Fibroblast of the aortic adventitia (primary cell): ENCODE data around the gene DPM1. TPM values are rescaled to one million over a fixed set of nuclear protein-coding genes. Genes with fewer than 3 reads are reported as not detected.

Experiments
- DNase-seq: peaks from one replicate; pipeline ENCODE4 v3.0.0-alpha.2; 2010; ENCODE audit warnings: low read depth
- H3K4me3 ChIP-seq: 2 replicates; pipeline ENCODE4 v1.5.1; 2011; ENCODE audit warnings: low read depth, mild to moderate bottlenecking, control low read depth, low read length, moderate library complexity
- total RNA-seq: library from RNA; depleted of rRNA; stranded (reverse); fragments of >200 nt; gene quantifications from 2 replicates; pipeline ENCODE4 v1.2.3, GENCODE V29; 2012; ENCODE audit warnings: low replicate concordance
- TF ChIP-seq, protein P1 (sequence below): IDR thresholded peaks from 2 replicates; pipeline ENCODE4 v1.5.1; 2011; ENCODE audit warnings: mild to moderate bottlenecking, low read length, control low read depth, inconsistent platforms; ENCODE audit not compliant: insufficient read depth

DPM1 gene
- total RNA-seq, 1 donor = 70.8 TPM

DNA sequence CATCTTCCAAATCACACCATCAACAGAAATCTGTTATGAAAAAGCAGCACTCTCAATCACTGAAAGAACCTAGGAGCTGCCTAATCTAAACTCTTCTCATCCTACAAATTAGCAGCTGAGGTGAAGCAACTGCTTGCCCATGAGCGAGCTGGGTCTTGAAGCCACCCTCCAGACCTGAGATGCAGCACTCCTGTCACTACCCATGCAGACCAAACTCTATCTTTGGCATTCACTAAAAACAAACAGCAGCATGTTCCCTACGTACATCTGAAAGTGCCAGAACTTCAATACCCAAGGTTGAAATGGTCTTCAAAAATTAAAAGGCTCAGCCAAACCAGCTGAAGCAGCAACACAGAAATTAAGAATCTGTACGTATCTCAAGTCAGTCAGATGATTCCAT is 41.4 kb downstream of the DPM1 start:
- no peak for DNase-seq
- TF ChIP-seq, protein P1, sequence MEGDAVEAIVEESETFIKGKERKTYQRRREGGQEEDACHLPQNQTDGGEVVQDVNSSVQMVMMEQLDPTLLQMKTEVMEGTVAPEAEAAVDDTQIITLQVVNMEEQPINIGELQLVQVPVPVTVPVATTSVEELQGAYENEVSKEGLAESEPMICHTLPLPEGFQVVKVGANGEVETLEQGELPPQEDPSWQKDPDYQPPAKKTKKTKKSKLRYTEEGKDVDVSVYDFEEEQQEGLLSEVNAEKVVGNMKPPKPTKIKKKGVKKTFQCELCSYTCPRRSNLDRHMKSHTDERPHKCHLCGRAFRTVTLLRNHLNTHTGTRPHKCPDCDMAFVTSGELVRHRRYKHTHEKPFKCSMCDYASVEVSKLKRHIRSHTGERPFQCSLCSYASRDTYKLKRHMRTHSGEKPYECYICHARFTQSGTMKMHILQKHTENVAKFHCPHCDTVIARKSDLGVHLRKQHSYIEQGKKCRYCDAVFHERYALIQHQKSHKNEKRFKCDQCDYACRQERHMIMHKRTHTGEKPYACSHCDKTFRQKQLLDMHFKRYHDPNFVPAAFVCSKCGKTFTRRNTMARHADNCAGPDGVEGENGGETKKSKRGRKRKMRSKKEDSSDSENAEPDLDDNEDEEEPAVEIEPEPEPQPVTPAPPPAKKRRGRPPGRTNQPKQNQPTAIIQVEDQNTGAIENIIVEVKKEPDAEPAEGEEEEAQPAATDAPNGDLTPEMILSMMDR = no peak
- H3K4me3 ChIP-seq = no peak overlapping the region

- peak; percentile 44 for DNase-seq
- no peak overlapping the region for H3K4me3 ChIP-seq
- TF ChIP-seq, protein P1 = no peak
These were observed 42.1 kb downstream of the DPM1 start for GRCh38 chr20:50916257-50916656.

- peak; percentile 54 for DNase-seq
- TF ChIP-seq, protein P1 = no peak
- no peak overlapping the region for H3K4me3 ChIP-seq
These were observed 42.9 kb downstream of the DPM1 start for GRCh38 chr20:50915424-50915823.

GRCh38 chr20:50913690-50914375 is 44.5 kb downstream of the DPM1 start:
- TF ChIP-seq, protein P1 = no peak
- no peak overlapping the region for H3K4me3 ChIP-seq
- DNase-seq = peak; percentile 80

GRCh38 chr20:50911716-50912115 is 46.6 kb downstream of the DPM1 start:
- no peak for DNase-seq
- TF ChIP-seq, protein P1 = no peak

GRCh38 chr20:50911030-50911429 is 47.3 kb downstream of the DPM1 start:
- DNase-seq = peak; percentile 88
- TF ChIP-seq, protein P1 = no peak
- no peak overlapping the region for H3K4me3 ChIP-seq

More at GRCh38 chr20:50911716-50912115, 46.6 kb downstream of the DPM1 start:
- no peak overlapping the region for H3K4me3 ChIP-seq

- TF ChIP-seq, protein P1 = no peak
- no peak for DNase-seq
- no peak overlapping the region for H3K4me3 ChIP-seq
These were observed 48.9 kb downstream of the DPM1 start for GRCh38 chr20:50909413-50909812.
